GM20000 (cell line): ENCODE measurements around the gene RHD.
"Not testable (repeated sequence)": the region's sequence is repeated elsewhere in the genome, so short reads cannot be mapped to it uniquely, and the experiment has no call there.

Experiments
- DNase-seq: peaks from one replicate; pipeline ENCODE4 v3.0.0; 2012; ENCODE audit warnings: low spot score
- CTCF ChIP-seq: IDR thresholded peaks from 2 replicates; pipeline ENCODE4 v1.5.1; 2012; ENCODE audit warnings: mild to moderate bottlenecking, control low read depth; ENCODE audit errors: extremely low read depth, missing control alignments

Gene RHD

GRCh38 chr1:25327864-25328790 is 55.8 kb downstream of the RHD start:
- not testable (repeated sequence) for DNase-seq

- not testable (repeated sequence) for DNase-seq
Observed at GRCh38 chr1:25328791-25329185, 56.5 kb downstream of the RHD start.

- not testable (repeated sequence) for DNase-seq
Observed at GRCh38 chr1:25329336-25329735, 57.0 kb downstream of the RHD start.

GRCh38 chr1:25329950-25330349 is 57.6 kb downstream of the RHD start:
- DNase-seq = not testable (repeated sequence)

- DNase-seq = peak; percentile 24
Observed at GRCh38 chr1:25336922-25337354, 64.6 kb downstream of the RHD start.

GRCh38 chr1:25337483-25338187 is 65.3 kb downstream of the RHD start:
- DNase-seq = not testable (repeated sequence)

- DNase-seq = peak; percentile 91
- TF ChIP-seq CTCF = no peak
Observed at GRCh38 chr1:25338188-25338981, 66.1 kb downstream of the RHD start, which contains the start of gene TMEM50A. TMEM50A (plus strand) TSS chr1:25338334; CDS start chr1:25340487, 2,153 bp downstream.

GRCh38 chr1:25338986-25339385 is 66.7 kb downstream of the RHD start:
- no peak for DNase-seq
- no peak for TF ChIP-seq CTCF

GRCh38 chr1:25341746-25342145 is 69.4 kb downstream of the RHD start:
- TF ChIP-seq CTCF = no peak
- no peak for DNase-seq

- DNase-seq = no peak
- no peak for TF ChIP-seq CTCF
Observed at GRCh38 chr1:25342846-25343245, 70.5 kb downstream of the RHD start.
